Mammary epithelial cell (primary cell): ENCODE results near the gene TBC1D2B.
"Not testable (repeated sequence)": the region's sequence is repeated elsewhere in the genome, so short reads cannot be mapped to it uniquely, and the experiment has no call there.

Source experiments
- EZH2 ChIP-seq: IDR thresholded peaks from 2 replicates; pipeline ENCODE4 v1.6.1; 2012; ENCODE audit warnings: low read length, inconsistent platforms, borderline replicate concordance
- TF ChIP-seq, protein P1 (sequence below), 2 donors: IDR thresholded peaks in 1 of 2; conservative IDR thresholded peaks in 1 of 2; 2 replicates each; pipeline ENCODE4 v1.5.1; 2011 to 2012; ENCODE audit warnings: inconsistent platforms in 2 of 2, low read length in 2 of 2, mild to moderate bottlenecking in 2 of 2, control low read depth in 1 of 2, low read depth in 1 of 2; ENCODE audit not compliant: insufficient read depth in 1 of 2; ENCODE audit errors: extremely low read depth in 1 of 2

DNA sequence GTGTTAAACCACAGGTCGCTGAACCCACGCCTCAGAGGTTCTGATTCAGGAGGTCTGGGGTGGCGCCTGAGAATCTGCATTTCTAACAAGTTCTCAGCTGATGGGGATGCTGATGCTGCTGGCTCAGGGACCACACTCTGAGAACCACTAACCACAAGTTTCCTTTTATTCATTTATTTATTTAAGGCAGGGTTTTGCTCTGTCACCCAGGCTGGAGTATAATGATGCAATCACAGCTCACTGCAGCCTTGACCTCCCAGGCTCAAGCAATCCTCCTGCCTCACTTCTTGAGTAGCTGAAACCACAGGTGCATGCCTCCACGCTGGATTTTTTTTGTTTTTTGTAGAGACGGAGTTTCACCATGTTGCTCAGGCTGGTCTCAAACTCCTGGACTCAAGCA, 123.6 kb downstream of the TBC1D2B start:
- TF ChIP-seq EZH2, result not testable (repeated sequence)
- TF ChIP-seq, protein P1, sequence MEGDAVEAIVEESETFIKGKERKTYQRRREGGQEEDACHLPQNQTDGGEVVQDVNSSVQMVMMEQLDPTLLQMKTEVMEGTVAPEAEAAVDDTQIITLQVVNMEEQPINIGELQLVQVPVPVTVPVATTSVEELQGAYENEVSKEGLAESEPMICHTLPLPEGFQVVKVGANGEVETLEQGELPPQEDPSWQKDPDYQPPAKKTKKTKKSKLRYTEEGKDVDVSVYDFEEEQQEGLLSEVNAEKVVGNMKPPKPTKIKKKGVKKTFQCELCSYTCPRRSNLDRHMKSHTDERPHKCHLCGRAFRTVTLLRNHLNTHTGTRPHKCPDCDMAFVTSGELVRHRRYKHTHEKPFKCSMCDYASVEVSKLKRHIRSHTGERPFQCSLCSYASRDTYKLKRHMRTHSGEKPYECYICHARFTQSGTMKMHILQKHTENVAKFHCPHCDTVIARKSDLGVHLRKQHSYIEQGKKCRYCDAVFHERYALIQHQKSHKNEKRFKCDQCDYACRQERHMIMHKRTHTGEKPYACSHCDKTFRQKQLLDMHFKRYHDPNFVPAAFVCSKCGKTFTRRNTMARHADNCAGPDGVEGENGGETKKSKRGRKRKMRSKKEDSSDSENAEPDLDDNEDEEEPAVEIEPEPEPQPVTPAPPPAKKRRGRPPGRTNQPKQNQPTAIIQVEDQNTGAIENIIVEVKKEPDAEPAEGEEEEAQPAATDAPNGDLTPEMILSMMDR (conservative IDR thresholded peaks at IDR 0.05 in 1 of 2, IDR thresholded peaks at IDR 0.05 in 1 of 2; ENCODE audit: extremely low read depth in 1 of 2, insufficient read depth in 1 of 2, low read depth in 1 of 2, low read length in 2 of 2), result not testable (repeated sequence)
